Testis (tissue), 2 donors: Measurements from ENCODE around the gene GARRE1.

Experiments
- POLR2A ChIP-seq: fragments of 450-650 bp; IDR thresholded peaks from one replicate; pipeline ENCODE4 v1.6.1; 2017; ENCODE audit warnings: antibody characterized with exemption, mild to moderate bottlenecking, moderate library complexity
- TF ChIP-seq, protein P1 (sequence below), 3 experiments: fragments of 450-650 bp in 2 of 3; fragments of 200-600 bp in 1 of 3; sonication (generic) in 1 of 3; IDR thresholded peaks; one replicate each; pipeline ENCODE4 v1.5.1; 2016 to 2019; ENCODE audit warnings: antibody characterized with exemption in 3 of 3, mild to moderate bottlenecking in 2 of 3, moderate library complexity in 1 of 3

DNA sequence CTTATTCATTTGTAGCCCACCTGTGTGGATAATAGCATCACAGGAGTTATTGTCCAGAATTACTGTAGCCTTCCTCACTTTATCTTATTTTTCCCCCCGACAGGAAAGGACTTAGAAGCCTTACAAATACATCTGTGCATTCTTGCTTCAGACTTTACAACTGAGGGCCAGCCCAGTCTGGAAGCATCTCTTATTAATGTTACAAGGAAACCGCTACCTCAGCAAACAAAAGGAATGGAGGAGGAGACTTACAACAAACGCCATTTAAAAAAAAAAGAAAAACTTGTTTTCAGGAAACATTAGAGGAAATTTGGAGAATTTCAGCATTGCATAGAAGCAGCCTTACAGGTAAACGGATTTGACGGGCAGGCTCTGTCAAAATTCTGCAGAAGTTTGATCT lies 45.2 kb downstream of the GARRE1 start:
- TF ChIP-seq, protein P1, sequence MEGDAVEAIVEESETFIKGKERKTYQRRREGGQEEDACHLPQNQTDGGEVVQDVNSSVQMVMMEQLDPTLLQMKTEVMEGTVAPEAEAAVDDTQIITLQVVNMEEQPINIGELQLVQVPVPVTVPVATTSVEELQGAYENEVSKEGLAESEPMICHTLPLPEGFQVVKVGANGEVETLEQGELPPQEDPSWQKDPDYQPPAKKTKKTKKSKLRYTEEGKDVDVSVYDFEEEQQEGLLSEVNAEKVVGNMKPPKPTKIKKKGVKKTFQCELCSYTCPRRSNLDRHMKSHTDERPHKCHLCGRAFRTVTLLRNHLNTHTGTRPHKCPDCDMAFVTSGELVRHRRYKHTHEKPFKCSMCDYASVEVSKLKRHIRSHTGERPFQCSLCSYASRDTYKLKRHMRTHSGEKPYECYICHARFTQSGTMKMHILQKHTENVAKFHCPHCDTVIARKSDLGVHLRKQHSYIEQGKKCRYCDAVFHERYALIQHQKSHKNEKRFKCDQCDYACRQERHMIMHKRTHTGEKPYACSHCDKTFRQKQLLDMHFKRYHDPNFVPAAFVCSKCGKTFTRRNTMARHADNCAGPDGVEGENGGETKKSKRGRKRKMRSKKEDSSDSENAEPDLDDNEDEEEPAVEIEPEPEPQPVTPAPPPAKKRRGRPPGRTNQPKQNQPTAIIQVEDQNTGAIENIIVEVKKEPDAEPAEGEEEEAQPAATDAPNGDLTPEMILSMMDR (IDR thresholded peaks at IDR 0.05) = no peak
- TF ChIP-seq POLR2A = no peak
